SK-N-SH treated with all-trans-retinoic acid at 6 μM for 48 hours (cell line): ENCODE measurements around the gene QPCT.

Experiments
- ISL1 ChIP-seq: fragments of 250-450 bp; sonication (Bioruptor Pico); IDR thresholded peaks from 2 replicates; pipeline ENCODE4 v2.1.2; 2022; ENCODE audit warnings: mild to moderate bottlenecking, moderate library complexity
- PATZ1 ChIP-seq: fragments of 250-450 bp; sonication (Bioruptor Pico); IDR thresholded peaks from 2 replicates; pipeline ENCODE4 v1.8.0; 2020; ENCODE audit warnings: mild to moderate bottlenecking, moderate library complexity, borderline replicate concordance
- RARB ChIP-seq: fragments of 250-450 bp; sonication (Bioruptor Pico); IDR thresholded peaks from 2 replicates; pipeline ENCODE4 v1.8.0; 2021; ENCODE audit warnings: mild to moderate bottlenecking, moderate library complexity
- ZFP3 ChIP-seq: fragments of 250-450 bp; sonication (Bioruptor Pico); IDR thresholded peaks from 2 replicates; pipeline ENCODE4 v1.5.0; 2020; ENCODE audit warnings: mild to moderate bottlenecking, moderate library complexity
- ZFP30 ChIP-seq: fragments of 450-650 bp; formaldehyde crosslinking; IDR thresholded peaks from 2 replicates; pipeline ENCODE4 v1.5.0; 2022; ENCODE audit warnings: mild to moderate bottlenecking, moderate library complexity
- ZNF565 ChIP-seq: fragments of 450-650 bp; formaldehyde crosslinking; conservative IDR thresholded peaks from 2 replicates; pipeline ENCODE4 v1.5.0; 2020; ENCODE audit warnings: low read depth, mild to moderate bottlenecking, moderate library complexity

GRCh38 chr2:37332560-37332959 is 11.9 kb upstream of the QPCT start:
- TF ChIP-seq ZFP30 (CRISPR knock-in tag) (no peak), RARB (CRISPR knock-in tag) (no peak), ZNF565 (CRISPR knock-in tag) (no peak), PATZ1 (CRISPR knock-in tag) (no peak), ISL1 (CRISPR knock-in tag) (no peak), ZFP3 (CRISPR knock-in tag) (no peak)
